CD4-positive, alpha-beta T cell treated with Interleukin-6 at 100 ng/mL for 8 hours (primary cell): ENCODE measurements around the gene LY6G5C.
A peak's percentile ranks its signal among the peaks of the same experiment; 100 is the strongest.

Experiments
- DNase-seq: peaks from one replicate; pipeline ENCODE4 v3.0.0-alpha.2; 2020; ENCODE audit warnings: mixed read lengths, low spot score

Gene LY6G5C, protein sequence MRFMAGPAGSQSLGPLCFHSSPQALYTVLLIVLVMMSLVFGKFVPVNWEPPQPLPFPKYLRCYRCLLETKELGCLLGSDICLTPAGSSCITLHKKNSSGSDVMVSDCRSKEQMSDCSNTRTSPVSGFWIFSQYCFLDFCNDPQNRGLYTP

GRCh38 chr6:31680226-31681134, at the start of gene LY6G5C:
Gene LY6G5C (minus strand): TSS chr6:31681067. CDS start chr6:31680373, 694 bp downstream.
- DNase-seq: peak; percentile 75

DNA sequence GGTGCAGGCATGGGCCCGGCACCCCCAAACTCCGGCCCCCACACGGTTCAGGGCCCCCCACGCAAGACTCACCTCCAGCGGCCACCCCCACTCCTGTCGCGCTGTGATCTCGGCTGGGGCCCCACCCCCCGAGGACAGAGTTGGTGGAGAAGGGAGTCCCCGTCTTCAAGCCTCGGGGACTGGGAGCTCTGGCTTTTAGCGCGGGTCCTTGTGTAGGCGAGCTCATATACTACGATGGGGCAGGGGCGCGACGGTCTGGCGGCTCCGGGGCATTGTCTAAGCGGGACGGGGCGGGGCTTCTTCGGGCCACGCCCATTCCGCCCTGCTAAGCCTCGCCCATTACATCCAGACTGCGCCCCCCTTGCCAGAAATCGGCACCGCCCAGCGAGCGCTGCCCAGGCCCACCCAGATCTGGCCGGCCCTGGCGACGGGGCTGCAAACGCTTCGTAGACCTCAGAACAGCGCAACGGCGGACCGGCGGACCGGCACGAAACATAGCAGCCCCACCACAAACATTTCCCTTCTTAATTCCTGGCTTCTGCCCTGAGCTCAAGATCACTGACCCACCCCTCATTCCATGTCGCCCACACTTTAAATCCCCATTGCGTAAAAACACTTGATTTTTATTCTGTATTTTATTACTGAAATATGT, 49.2 kb upstream of the LY6G5C start:
- DNase-seq: peak; percentile 52

DNA sequence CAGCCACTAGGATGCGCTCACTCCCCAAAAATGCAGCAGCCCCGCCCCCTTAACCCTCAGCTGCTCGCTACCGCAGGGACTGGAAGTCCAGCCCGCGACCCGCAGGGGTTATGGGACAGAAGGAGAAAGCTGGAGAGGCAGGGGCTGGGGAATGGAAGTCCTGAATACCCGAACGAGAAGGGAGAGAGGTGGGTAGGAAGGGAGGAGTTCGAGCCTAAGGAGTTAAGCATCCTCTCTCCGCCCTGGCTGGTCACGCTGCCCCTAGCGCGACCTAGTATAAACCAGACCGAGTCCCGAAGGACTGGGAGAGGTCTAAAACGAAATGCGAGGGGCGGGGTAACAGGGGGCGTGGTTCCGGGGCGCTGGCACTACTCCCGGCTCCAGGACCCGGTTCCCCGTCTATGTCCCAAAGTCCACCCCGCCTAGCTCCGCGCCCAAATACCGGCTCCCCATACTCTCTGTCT, 48.7 kb upstream of the LY6G5C start:
- DNase-seq: peak; percentile 79

- no peak for DNase-seq
These were observed 48.1 kb upstream of the LY6G5C start, which contains the start of gene DDAH2 for GRCh38 chr6:31728767-31729514. Gene DDAH2 (minus strand): TSS chr6:31729299. CDS start chr6:31729161, 138 bp downstream.

- no peak for DNase-seq
These were observed 47.1 kb upstream of the LY6G5C start for GRCh38 chr6:31727717-31728671.

- peak; percentile 23 for DNase-seq
These were observed 46.3 kb upstream of the LY6G5C start for GRCh38 chr6:31727034-31727716.

- DNase-seq: no peak
These were observed 44.9 kb upstream of the LY6G5C start for GRCh38 chr6:31725502-31726350.

DNA sequence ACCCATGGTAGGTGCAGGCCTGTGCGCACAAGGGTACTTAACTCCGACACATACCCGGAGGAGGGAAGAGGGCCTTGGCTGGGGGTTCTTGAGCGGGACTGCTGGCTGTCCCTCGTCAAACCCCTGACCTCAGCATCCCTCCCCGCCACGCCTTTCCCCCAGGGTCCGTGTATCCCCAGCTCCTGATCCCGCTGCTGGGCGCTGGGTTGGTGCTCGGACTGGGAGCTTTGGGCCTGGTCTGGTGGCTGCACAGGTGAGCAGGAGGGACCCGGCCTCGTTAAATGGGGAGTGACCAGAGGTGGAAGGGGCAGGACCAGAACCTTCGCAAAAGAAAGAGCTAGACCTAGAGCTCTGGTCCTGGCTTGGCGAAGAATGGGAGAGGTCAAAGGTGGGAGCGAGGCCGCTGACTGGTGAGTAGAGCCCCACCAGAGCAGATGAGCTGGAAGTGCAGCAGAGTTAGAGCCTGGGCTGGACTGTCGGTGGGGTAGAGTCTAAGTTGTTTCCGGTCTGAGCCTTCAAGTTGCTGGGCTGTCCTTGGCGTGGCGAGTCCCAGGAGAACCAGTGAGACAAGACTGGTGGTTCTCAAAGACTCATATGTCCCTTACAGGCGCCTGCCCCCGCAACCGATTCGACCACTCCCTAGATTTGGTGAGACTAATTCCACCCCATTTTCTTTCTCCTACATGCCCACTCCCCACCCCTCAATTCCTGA, 43.3 kb upstream of the LY6G5C start:
- no peak for DNase-seq

DNA sequence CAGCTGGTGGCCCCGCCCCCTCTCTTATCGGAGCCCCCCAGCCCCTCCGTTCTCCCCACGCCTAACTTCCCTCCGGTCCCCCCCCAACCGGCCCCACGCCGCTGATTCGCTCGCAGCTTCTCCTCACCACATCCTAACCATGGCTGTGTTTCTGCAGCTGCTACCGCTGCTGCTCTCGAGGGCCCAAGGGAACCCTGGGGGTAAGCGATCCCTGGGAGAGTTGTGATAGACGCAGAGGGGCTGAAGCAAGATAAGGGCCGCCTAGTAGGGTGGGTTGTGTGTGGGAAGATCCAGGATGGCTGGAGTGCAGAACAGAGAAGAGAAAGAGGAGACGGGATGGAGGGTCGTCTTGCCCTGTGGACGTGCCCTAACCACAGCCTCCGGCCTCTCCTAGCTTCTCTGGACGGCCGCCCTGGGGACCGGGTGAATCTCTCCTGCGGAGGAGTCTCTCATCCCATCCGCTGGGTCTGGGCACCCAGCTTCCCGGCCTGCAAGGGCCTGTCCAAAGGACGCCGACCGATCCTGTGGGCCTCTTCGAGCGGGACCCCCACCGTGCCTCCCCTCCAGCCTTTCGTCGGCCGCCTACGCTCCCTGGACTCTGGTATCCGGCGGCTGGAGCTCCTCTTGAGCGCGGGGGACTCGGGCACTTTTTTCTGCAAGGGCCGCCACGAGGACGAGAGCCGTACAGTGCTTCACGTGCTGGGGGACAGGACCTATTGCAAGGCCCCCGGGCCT, 42.5 kb upstream of the LY6G5C start, which contains the start of gene MPIG6B:
MPIG6B (plus strand) TSS at position 129 of the 735 bp plus-strand sequence; CDS start at position 140, 11 bp downstream.
- no peak for DNase-seq

- DNase-seq: no peak
These were observed 41.3 kb upstream of the LY6G5C start for GRCh38 chr6:31722173-31722572.

DNA sequence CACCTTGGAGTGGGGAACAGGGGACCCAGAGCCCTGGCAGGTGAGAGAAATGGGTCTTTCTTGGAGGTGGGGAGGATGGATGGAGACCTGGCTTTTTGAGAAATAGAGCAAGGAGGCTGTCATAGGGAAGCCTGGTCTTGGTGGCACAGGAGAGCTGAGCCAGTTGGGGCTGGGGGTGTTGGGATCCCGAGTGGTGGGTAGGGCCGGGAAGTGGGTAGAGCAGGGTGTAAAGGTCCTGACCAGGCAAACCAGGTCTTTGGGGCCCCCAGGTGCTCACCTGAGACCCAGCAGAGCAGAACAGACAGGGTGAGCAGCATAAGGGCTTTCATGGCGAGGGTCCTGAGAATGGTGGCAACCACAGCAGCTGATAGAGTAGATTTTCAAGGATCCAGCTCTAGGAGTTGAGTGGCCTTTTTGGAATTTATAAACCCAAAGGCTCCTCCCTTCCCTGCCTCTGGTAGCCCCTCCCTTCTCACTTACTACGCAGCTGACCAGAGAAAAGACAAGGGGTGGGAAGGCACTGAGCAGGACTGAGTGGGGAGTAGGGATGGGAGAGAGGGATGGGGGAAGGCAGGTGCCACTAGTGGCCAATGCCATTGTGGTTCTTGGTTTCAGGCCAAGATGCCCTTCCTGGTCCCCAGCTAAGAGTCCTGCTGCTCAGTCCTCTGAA, 40.6 kb upstream of the LY6G5C start, which contains the start of gene LY6G6C:
LY6G6C (minus strand) TSS at position 396 of the 670 bp plus-strand sequence; CDS start at position 329, 67 bp downstream.
- DNase-seq: no peak

- DNase-seq: no peak
These were observed 39.4 kb upstream of the LY6G5C start for GRCh38 chr6:31720196-31720770.

- no peak for DNase-seq
These were observed 38.1 kb upstream of the LY6G5C start for GRCh38 chr6:31719001-31719400.

GRCh38 chr6:31718265-31718664, 37.4 kb upstream of the LY6G5C start:
- DNase-seq: no peak

- no peak for DNase-seq
These were observed 36.8 kb upstream of the LY6G5C start for GRCh38 chr6:31717499-31718222.
